GM23338 (cell line): ENCODE results near the gene BCL7C. TPM values are rescaled to one million over a fixed set of nuclear protein-coding genes. Genes with fewer than 3 reads are reported as not detected.
"Not testable (repeated sequence)": the region's sequence is repeated elsewhere in the genome, so short reads cannot be mapped to it uniquely, and the experiment has no call there.

Experiments used
- ATAC-seq: fragments of 200-7000 bp; cut with Tn5 transposase; 3 replicates; pipeline ENCODE4 v1.9.1; 2020
- DNase-seq: peaks from one replicate; pipeline ENCODE4 v3.0.0-alpha.2; 2015; ENCODE audit warnings: low spot score
- H2AFZ ChIP-seq: fragments of 200-600 bp; sonication (generic); 2 replicates; pipeline ENCODE4 v1.8.0; 2016; ENCODE audit warnings: antibody characterized with exemption, mild to moderate bottlenecking, moderate library complexity
- H3F3A ChIP-seq: fragments of 200-600 bp; sonication (generic); replicated peaks from 2 replicates; pipeline ENCODE4 v1.8.0; 2017; ENCODE audit warnings: antibody characterized with exemption, mixed run types, low read depth
- H3K27ac ChIP-seq: fragments of 200-600 bp; sonication (generic); 2 replicates; pipeline ENCODE4 v1.6.1; 2016; ENCODE audit warnings: low read depth
- H3K27me3 ChIP-seq: fragments of 200-600 bp; sonication (generic); 2 replicates; pipeline ENCODE4 v1.8.0; 2016; ENCODE audit warnings: mild to moderate bottlenecking, mixed run types, moderate library complexity; ENCODE audit not compliant: insufficient read depth
- H3K36me3 ChIP-seq: fragments of 200-600 bp; sonication (generic); 2 replicates; pipeline ENCODE4 v1.8.0; 2016; ENCODE audit warnings: mild to moderate bottlenecking; ENCODE audit not compliant: insufficient read depth
- H3K4me1 ChIP-seq: fragments of 200-600 bp; sonication (generic); 2 replicates; pipeline ENCODE4 v1.8.0; 2016; ENCODE audit warnings: mild to moderate bottlenecking, moderate library complexity; ENCODE audit not compliant: insufficient read depth
- H3K4me2 ChIP-seq: fragments of 200-600 bp; sonication (generic); 2 replicates; pipeline ENCODE4 v1.7.1; 2017; ENCODE audit warnings: mixed run types
- H3K4me3 ChIP-seq: fragments of 200-600 bp; sonication (generic); 2 replicates; pipeline ENCODE4 v1.6.1; 2016; ENCODE audit warnings: mixed run types
- H3K79me2 ChIP-seq: fragments of 200-600 bp; sonication (generic); replicated peaks from 2 replicates; pipeline ENCODE4 v1.8.0; 2017; ENCODE audit warnings: mild to moderate bottlenecking; ENCODE audit not compliant: insufficient read depth
- H3K9me2 ChIP-seq: fragments of 200-600 bp; sonication (generic); 2 replicates; pipeline ENCODE4 v1.8.0; 2017; ENCODE audit not compliant: insufficient read depth
- H4K20me1 ChIP-seq: fragments of 200-600 bp; sonication (generic); replicated peaks from 2 replicates; pipeline ENCODE4 v1.8.0; 2017; ENCODE audit warnings: mild to moderate bottlenecking; ENCODE audit not compliant: insufficient read depth
- H3K27ac Mint-ChIP-seq: 2 replicates; pipeline ENCODE4 v1.8.0; 2020; ENCODE audit warnings: inconsistent platforms, mild to moderate bottlenecking, moderate library complexity, mixed read lengths
- H3K27me3 Mint-ChIP-seq: 3 replicates; pipeline ENCODE4 v1.8.0; 2022; ENCODE audit warnings: low read depth, mild to moderate bottlenecking, moderate library complexity, mixed read lengths, inconsistent platforms; ENCODE audit not compliant: insufficient read depth, poor library complexity
- H3K36me3 Mint-ChIP-seq: 3 replicates; pipeline ENCODE4 v1.8.0; 2021; ENCODE audit warnings: low read depth, mild to moderate bottlenecking, inconsistent platforms, moderate library complexity, mixed read lengths
- H3K4me1 Mint-ChIP-seq: 3 replicates; pipeline ENCODE4 v1.8.0; 2020; ENCODE audit warnings: mild to moderate bottlenecking, inconsistent platforms, mixed read lengths
- H3K4me3 Mint-ChIP-seq: 3 replicates; pipeline ENCODE4 v1.8.0; 2021; ENCODE audit warnings: moderate library complexity, mild to moderate bottlenecking, inconsistent platforms, mixed read lengths
- H3K9me3 Mint-ChIP-seq: 3 replicates; pipeline ENCODE4 v1.8.0; 2020; ENCODE audit warnings: moderate library complexity, mild to moderate bottlenecking, inconsistent platforms, mixed read lengths
- CTCF ChIP-seq, 2 experiments: fragments of 200-600 bp in 1 of 2; sonication (generic) in 1 of 2; conservative IDR thresholded peaks; 2 replicates each; pipeline versions ENCODE4 v1.5.1 to v1.6.1; 2016 to 2017; ENCODE audit warnings: antibody characterized with exemption in 2 of 2, low read depth in 2 of 2, mild to moderate bottlenecking in 2 of 2, moderate library complexity in 1 of 2
- ETS1 ChIP-seq: IDR thresholded peaks from 2 replicates; pipeline ENCODE4 v1.6.1; 2016; ENCODE audit warnings: antibody characterized with exemption
- EZH2 ChIP-seq: fragments of 200-600 bp; sonication (generic); IDR thresholded peaks from one replicate; pipeline ENCODE4 v1.8.0; 2017; ENCODE audit warnings: antibody characterized with exemption, mild to moderate bottlenecking, low read depth; ENCODE audit not compliant: unreplicated experiment
- EZH2phosphoT487 ChIP-seq: fragments of 200-600 bp; sonication (generic); IDR thresholded peaks from one replicate; pipeline ENCODE4 v1.8.1; 2018; ENCODE audit warnings: antibody characterized with exemption; ENCODE audit not compliant: unreplicated experiment
- REST ChIP-seq: IDR thresholded peaks from one replicate; pipeline ENCODE4 v1.6.1; 2018; ENCODE audit warnings: antibody characterized with exemption; ENCODE audit not compliant: unreplicated experiment
- ZNF114 ChIP-seq: fragments of 250-450 bp; sonication (Bioruptor Pico); IDR thresholded peaks from 2 replicates; pipeline ENCODE4 v1.5.0; 2020; ENCODE audit warnings: mild to moderate bottlenecking, moderate library complexity
- ZNF331 ChIP-seq: fragments of 250-450 bp; sonication (Bioruptor Pico); IDR thresholded peaks from 2 replicates; pipeline ENCODE4 v1.5.0; 2020; ENCODE audit warnings: low read depth, mild to moderate bottlenecking, moderate library complexity
- ZNF462 ChIP-seq: fragments of 250-450 bp; sonication (Bioruptor Pico); IDR thresholded peaks from 2 replicates; pipeline ENCODE4 v1.5.0; 2020; ENCODE audit warnings: mild to moderate bottlenecking, moderate library complexity
- polyA plus RNA-seq: library from polyadenylated mRNA; unstranded; fragments of >200 nt; fragmentation: Nextera tagmentation; extraction: Ambion mirVana; gene quantifications from 2 replicates; pipeline ENCODE4 v1.2.1, GENCODE V29; 2016
- total RNA-seq: library from RNA; depleted of rRNA; stranded (reverse); fragments of >200 nt; shearing (Covaris generic); gene quantifications from 2 replicates; pipeline ENCODE4 v1.2.3, GENCODE V29; 2014

Gene BCL7C
- total and polyA plus RNA-seq, 2 experiments from 2014 or later: 17.5 to 22.1 TPM

GRCh38 chr16:30891043-30891823, 2.6 kb downstream of the BCL7C start:
- H3K27me3 Mint-ChIP-seq: peaks cover 19% of the 10 kb centered on the region
- Histone ChIP-seq H3K27me3 (peaks cover 10% of the 10 kb centered on the region), H3K4me1 (peaks cover 25% of the 10 kb centered on the region), H3F3A (peaks cover 19% of the 10 kb centered on the region)
- not testable (repeated sequence) for H3K36me3 ChIP-seq, H3K9me3 Mint-ChIP-seq, ATAC-seq, H3K4me2 ChIP-seq, H4K20me1 ChIP-seq, H3K4me3 ChIP-seq, H3K27ac Mint-ChIP-seq, H3K9me2 ChIP-seq, H3K79me2 ChIP-seq, H2AFZ ChIP-seq, DNase-seq, H3K4me3 Mint-ChIP-seq, H3K27ac ChIP-seq
- H3K4me1 Mint-ChIP-seq: peaks cover 26% of the 10 kb centered on the region
- H3K36me3 Mint-ChIP-seq: peaks cover 19% of the 10 kb centered on the region

GRCh38 chr16:30889721-30890120, 4.2 kb downstream of the BCL7C start:
- Histone ChIP-seq H3F3A (peaks cover 5% of the 10 kb centered on the region), H3K27me3 (peaks cover 5% of the 10 kb centered on the region), H3K4me3 (no peak overlapping the region), H2AFZ (no peak overlapping the region), H3K27ac (no peak overlapping the region), H3K36me3 (no peaks in the 10 kb centered on the region), H3K9me2 (no peaks in the 10 kb centered on the region), H3K4me2 (no peak overlapping the region), H3K4me1 (peaks cover 10% of the 10 kb centered on the region), H3K79me2 (no peaks in the 10 kb centered on the region), H4K20me1 (no peaks in the 10 kb centered on the region; the same call in 1 of the 2 replicates)
- H3K4me3 Mint-ChIP-seq: no peak overlapping the region
- peaks cover 10% of the 10 kb centered on the region for H3K27me3 Mint-ChIP-seq
- peaks cover 23% of the 10 kb centered on the region for H3K36me3 Mint-ChIP-seq
- peaks cover 15% of the 10 kb centered on the region for H3K4me1 Mint-ChIP-seq
- no peak overlapping the region for H3K27ac Mint-ChIP-seq
- no peak for DNase-seq
- ATAC-seq: no peak
- no peaks in the 10 kb centered on the region for H3K9me3 Mint-ChIP-seq
- TF ChIP-seq ZNF462 (CRISPR knock-in tag) (no peak), ETS1 (no peak), EZH2phosphoT487 (no peak), CTCF (conservative IDR thresholded peaks at IDR 0.05; ENCODE audit: low read depth in 2 of 2) (no peak), ZNF114 (CRISPR knock-in tag) (no peak), EZH2 (no peak), ZNF331 (CRISPR knock-in tag) (no peak), REST (no peak)
